ENCODE data around the gene GNAQ. TPM values are rescaled to one million over a fixed set of nuclear protein-coding genes. Genes with fewer than 3 reads are reported as not detected.

The GNAQ gene
- total RNA-seq, 1 donor, result 43.8 TPM

DNA sequence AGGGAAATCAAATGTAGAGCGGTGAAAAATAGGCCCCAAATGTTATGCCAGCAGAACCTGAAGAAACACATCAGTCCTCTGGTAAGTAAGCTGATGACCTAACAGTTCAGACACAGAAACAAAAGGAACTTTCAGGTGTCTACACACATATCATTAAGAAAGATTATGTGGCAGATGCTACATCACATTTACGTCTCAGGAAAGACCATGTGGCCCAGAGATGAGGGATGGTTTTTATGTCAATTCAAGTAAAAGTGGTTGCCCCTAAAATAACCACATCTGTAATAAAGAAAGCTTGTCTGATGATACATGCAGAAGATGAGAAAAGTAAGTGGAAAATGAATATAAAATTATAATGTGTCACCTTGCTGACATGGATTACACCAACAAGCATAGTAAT is 31.4 kb downstream of the GNAQ start:
- Histone ChIP-seq H3K9me3 (ENCODE audit: low read depth, low read length) (no peaks in the 10 kb centered on the region), H3K27me3 (ENCODE audit: insufficient read depth, low read length) (no peaks in the 10 kb centered on the region), H3K4me3 (ENCODE audit: low read length) (no peak overlapping the region)

DNA sequence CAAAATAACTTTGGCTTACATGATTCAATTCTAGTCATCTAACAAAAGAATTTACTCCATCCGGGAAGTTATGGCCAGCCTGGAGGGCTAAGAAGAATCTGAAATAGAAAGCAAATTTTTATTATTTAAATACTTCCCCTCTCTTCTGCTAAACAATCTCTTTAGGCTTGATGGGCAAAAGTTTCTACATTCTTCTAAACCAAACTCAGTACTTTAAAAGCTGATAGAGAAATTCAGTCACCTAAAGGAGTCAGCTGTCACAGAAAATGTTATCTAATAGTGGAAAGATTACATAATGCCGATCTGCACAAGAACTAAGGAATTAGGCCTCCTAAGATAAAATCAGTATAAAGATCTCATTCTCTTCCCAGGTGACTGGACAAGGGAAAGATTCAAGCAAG is 32.4 kb downstream of the GNAQ start:
- no peak overlapping the region for H3K4me3 ChIP-seq (ENCODE audit: low read length)
- H3K4me1 ChIP-seq (ENCODE audit: insufficient read depth, low read length), result peaks cover 27% of the 10 kb centered on the region
- no peaks in the 10 kb centered on the region for H3K27me3 ChIP-seq (ENCODE audit: insufficient read depth, low read length)
- no peaks in the 10 kb centered on the region for H3K9me3 ChIP-seq (ENCODE audit: low read depth, low read length)

More for the DNA sequence above, 31.4 kb downstream of the GNAQ start:
- H3K4me1 ChIP-seq (ENCODE audit: insufficient read depth, low read length), result peaks cover 36% of the 10 kb centered on the region

DNA sequence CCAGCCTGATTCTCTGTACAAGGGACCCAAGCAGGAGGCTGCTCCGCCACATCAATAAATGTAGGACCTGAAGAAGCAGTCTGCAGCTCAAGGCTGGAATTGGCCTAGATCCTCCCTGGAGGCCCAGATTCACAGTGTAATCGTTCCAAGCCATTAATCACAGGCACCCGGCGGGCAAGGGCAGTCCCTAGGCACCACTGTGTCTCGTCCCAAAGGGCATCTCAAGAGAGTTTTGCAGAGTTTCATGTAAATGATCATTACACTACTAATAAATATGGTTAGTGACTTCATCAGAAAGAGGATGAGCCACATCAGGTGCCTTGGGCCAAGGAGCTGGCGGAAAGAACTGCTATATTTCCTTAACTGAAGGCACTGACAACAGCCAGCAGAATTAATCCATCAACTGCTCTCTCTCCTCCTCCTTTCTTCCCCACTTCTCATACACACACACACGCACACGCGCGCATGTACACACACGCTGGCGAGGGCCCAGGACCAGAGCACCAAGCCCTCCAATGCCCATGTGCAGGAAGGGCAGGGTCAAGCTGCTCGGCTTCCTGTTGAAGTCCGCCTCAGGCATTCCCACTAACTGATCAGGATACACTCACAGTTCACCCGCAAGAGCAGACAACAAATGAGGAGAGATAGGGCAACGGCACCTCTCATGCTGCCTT is 33.9 kb downstream of the GNAQ start:
- H3K4me3 ChIP-seq (ENCODE audit: low read length), result no peak overlapping the region
- H3K27me3 ChIP-seq (ENCODE audit: insufficient read depth, low read length), result no peaks in the 10 kb centered on the region
- H3K4me1 ChIP-seq (ENCODE audit: insufficient read depth, low read length), result peaks cover 22% of the 10 kb centered on the region
- H3K9me3 ChIP-seq (ENCODE audit: low read depth, low read length), result no peaks in the 10 kb centered on the region

DNA sequence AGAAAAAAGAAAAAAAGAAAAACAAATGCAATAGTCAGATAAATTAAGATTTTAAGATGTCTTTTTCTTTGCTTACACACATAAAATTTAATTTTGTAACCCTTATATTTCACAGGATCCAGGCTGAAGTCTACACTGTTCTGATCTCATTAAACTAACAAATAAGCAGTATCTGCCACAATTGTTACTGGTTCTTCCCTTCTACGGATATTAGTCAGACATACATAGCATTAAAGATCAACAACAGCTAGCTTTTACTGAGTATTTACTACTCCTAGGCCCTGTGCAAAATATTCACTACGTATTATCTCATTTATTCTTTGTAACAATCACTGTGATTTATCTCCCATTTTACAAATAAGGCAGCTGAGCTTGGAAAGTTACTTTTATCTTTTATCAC is 34.9 kb downstream of the GNAQ start:
- Histone ChIP-seq H3K9me3 (ENCODE audit: low read depth, low read length) (no peaks in the 10 kb centered on the region), H3K4me1 (ENCODE audit: insufficient read depth, low read length) (peaks cover 22% of the 10 kb centered on the region), H3K27me3 (ENCODE audit: insufficient read depth, low read length) (no peaks in the 10 kb centered on the region), H3K4me3 (ENCODE audit: low read length) (no peak overlapping the region)

DNA sequence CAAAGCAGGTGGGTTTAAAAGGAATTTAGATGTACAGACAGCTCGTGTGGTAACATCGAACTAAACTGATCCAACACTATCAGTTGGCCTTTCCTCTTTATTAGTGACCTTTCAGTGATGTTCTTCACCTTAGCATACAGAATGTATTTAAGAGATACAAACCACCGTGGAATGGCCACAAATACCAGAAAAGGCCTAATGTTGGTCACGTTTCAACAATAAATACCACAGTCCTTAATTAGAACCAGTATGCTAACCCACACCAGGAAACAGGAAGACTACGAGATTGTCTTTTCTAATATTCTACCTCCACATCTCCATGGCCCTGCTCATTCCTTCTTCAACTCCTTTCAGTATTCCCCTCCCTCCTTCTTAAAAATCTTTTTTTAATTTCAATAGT is 40.4 kb downstream of the GNAQ start:
- H3K27me3 ChIP-seq (ENCODE audit: insufficient read depth, low read length), result no peaks in the 10 kb centered on the region
- H3K9me3 ChIP-seq (ENCODE audit: low read depth, low read length), result no peaks in the 10 kb centered on the region
- H3K4me1 ChIP-seq (ENCODE audit: insufficient read depth, low read length), result peaks cover 29% of the 10 kb centered on the region
- no peak overlapping the region for H3K4me3 ChIP-seq (ENCODE audit: low read length)

DNA sequence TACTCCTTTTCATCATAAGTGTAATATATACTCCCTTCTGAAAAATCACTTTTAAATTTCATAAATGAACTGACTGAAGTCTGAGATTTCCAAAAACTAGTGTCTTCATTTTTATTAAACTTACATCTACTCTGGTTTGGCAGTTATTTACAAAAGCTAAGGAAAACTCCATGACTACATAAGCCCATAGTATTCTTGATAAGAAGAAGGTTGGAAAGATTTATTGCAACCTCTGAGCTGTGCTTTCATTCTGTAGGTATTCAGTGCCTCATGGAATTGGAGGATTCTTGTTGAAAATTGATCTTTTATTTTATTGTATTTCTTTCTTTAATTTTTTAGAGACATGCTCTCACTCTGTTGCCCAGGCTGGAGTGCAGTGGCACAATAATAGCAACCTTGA is 41.7 kb downstream of the GNAQ start:
- no peaks in the 10 kb centered on the region for H3K27me3 ChIP-seq (ENCODE audit: insufficient read depth, low read length)
- no peak overlapping the region for H3K4me3 ChIP-seq (ENCODE audit: low read length)
- peaks cover 29% of the 10 kb centered on the region for H3K4me1 ChIP-seq (ENCODE audit: insufficient read depth, low read length)
- no peaks in the 10 kb centered on the region for H3K9me3 ChIP-seq (ENCODE audit: low read depth, low read length)

DNA sequence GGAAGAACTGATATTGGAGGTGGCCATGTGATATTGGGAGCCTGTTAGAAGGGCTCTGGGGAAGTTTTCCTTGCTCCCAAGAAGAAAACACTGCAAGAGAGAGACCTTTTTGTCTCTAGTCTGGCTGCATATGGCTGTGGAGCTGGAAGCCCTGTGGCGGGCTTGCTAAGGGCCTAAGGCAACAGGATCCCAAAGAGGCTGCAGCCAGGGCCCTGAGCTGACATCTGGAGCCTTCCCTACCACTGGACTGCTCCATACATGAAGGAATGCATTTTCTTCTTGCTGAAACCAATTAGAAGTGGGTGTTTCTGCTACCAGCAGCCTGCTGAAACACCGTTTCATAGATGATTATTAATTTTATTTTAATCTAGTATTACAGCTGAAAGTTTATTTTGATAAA is 42.2 kb downstream of the GNAQ start:
- Histone ChIP-seq H3K4me3 (ENCODE audit: low read length) (no peak overlapping the region), H3K27me3 (ENCODE audit: insufficient read depth, low read length) (no peaks in the 10 kb centered on the region), H3K4me1 (ENCODE audit: insufficient read depth, low read length) (peaks cover 29% of the 10 kb centered on the region), H3K9me3 (ENCODE audit: low read depth, low read length) (no peaks in the 10 kb centered on the region)

DNA sequence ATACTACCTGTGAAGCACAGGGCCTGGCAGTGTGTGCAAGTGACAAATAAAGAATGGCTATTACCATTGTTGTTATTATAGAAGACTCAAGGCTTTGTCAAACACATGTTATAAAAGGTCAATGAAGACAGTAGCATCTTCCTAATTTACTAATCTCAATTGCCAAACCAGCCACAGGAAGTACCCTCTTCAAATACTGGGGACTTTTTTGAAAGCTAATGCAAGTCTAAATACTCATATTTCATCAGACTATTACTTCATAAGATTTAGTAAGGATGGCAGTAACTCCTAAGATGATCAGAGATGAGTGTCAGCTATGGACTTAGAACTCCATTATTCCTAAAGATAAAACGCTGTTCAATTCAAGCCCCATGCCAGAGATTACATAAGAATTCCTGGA is 43.0 kb downstream of the GNAQ start:
- no peak overlapping the region for H3K4me3 ChIP-seq (ENCODE audit: low read length)

DNA sequence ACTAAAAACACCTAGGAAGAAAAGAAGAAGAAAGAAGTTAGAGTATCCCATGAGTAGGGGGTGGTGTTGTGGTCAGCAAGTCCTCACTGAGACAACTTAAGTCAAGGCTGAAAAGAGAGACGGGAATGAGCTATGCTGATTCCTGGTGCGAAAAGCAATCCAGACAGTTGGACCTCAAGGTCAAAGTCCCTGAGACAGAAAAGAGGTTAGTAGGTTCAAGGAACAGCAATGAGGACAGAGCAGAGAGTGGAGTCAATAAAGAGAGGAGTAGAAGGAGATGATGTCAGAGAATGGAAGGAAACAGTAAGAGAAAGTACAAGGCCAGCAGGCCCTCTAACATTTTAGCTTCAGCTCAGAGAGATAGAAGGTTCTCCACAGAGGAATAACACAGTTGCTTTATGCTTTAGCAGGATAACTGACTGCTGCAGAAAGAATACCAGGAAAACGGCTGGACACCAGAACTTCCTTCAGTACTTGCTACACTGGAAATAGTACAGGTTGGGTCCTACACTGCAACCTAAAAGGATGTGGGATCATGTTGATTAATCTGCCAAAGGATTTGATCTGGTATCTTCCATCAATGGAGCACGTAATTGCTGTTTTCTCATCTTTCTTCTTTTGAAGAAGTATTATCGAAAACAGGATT is 43.6 kb downstream of the GNAQ start:
- Histone ChIP-seq H3K27me3 (ENCODE audit: insufficient read depth, low read length) (no peaks in the 10 kb centered on the region), H3K4me3 (ENCODE audit: low read length) (no peak overlapping the region), H3K4me1 (ENCODE audit: insufficient read depth, low read length) (peaks cover 39% of the 10 kb centered on the region), H3K9me3 (ENCODE audit: low read depth, low read length) (no peaks in the 10 kb centered on the region)

More for the DNA sequence above, 43.0 kb downstream of the GNAQ start:
- H3K9me3 ChIP-seq (ENCODE audit: low read depth, low read length), result no peaks in the 10 kb centered on the region
- H3K27me3 ChIP-seq (ENCODE audit: insufficient read depth, low read length), result no peaks in the 10 kb centered on the region
- H3K4me1 ChIP-seq (ENCODE audit: insufficient read depth, low read length), result peaks cover 33% of the 10 kb centered on the region

DNA sequence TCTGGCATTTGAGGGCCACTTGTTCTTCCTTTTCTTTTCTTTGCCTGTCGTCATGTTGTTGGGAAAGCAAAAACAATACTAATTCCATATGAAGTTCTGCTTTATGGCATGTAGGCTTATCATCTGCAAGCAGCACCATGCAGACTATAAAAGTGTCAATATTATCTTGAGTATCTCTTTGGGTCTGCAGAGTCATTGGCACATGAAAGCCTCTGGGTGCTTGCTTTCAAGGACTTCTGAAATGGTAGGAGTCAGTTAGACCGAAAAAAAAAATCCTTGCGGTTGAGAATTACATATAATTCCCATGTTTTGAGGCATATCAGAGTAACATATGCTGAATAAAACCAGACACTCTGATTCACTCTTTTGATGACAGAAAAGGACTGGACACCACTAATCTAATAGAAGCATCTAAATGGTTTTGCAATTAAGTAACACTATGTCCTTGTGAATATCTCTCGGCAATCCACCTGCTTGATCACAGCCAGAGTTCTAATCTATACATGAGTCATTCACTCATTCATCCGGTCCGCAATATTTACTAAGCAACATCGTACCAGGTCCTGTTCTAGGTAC is 44.4 kb downstream of the GNAQ start:
- no peaks in the 10 kb centered on the region for H3K9me3 ChIP-seq (ENCODE audit: low read depth, low read length)
- H3K4me1 ChIP-seq (ENCODE audit: insufficient read depth, low read length), result peaks cover 47% of the 10 kb centered on the region
- no peak overlapping the region for H3K4me3 ChIP-seq (ENCODE audit: low read length)
- no peaks in the 10 kb centered on the region for H3K27me3 ChIP-seq (ENCODE audit: insufficient read depth, low read length)

DNA sequence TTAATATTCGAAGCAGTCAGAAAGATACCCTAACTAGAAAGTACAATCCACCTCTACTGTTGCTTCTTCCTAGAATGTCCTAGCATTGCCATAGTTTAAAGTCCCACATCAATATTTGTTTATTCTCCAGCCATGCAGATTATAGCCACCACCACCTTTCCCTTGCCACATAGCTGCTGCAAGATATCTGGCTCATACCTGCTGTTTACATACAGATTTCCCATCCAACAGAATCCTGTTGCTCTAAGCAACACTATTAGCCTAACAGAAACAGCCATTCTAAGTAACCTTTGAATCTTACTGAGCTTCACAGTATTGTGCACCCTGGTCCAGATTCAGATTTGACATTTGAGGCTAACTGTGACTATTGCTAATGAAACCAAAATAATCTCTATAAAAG is 45.6 kb downstream of the GNAQ start:
- Histone ChIP-seq H3K9me3 (ENCODE audit: low read depth, low read length) (no peaks in the 10 kb centered on the region), H3K4me1 (ENCODE audit: insufficient read depth, low read length) (peaks cover 58% of the 10 kb centered on the region), H3K27me3 (ENCODE audit: insufficient read depth, low read length) (no peaks in the 10 kb centered on the region), H3K4me3 (ENCODE audit: low read length) (no peak overlapping the region)

DNA sequence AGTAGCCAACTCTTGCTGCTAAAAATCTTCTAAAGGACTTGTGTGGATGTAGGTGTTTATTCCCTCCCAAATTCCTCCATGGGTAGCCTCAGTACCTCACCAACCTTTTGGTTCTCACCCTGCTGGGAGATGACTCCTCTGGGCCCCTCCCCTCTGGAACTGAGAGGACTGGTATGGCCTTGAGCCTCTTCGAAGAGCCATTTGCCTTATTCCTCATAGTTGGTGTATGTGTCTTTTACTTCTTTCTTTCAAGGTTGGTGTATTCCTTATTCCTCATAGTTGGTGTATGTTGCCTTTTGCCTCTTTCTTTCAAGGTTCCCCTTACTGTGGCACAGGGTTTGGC is 48.3 kb downstream of the GNAQ start:
- Histone ChIP-seq H3K4me3 (ENCODE audit: low read length) (no peak overlapping the region), H3K4me1 (ENCODE audit: insufficient read depth, low read length) (peaks cover 58% of the 10 kb centered on the region), H3K9me3 (ENCODE audit: low read depth, low read length) (no peaks in the 10 kb centered on the region), H3K27me3 (ENCODE audit: insufficient read depth, low read length) (no peaks in the 10 kb centered on the region)

DNA sequence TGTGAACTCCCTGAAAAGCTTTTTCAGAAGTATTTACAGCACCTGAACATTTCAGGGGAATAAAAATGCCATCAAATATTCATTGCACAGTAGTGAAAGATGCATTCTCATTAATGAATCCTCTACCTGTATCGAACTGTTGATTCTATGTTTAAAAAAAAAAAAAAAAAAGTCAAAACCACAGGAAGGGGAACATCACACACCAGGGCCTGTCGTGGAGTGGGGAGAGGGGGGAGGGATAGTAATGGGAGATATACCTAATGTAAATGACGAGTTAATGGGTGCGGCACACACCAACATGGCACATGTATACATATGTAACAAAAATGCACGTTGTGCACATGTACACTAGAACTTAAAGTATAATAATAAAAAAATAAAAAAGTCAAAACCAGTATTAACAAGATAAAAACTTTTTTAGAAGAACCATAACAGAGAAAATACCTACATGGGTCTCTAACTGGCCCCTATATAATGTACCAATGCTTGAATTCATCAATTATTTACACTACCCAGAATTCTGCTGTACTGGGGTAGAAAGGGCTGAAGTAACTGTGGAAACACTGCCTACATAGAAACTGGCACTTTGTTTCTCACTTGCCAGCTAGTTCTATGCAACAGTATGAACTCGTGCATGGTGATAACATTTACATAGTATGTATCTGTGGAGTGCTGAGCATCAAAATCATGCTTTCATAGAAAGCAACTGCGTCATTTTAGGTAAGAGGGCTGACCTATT is 48.9 kb downstream of the GNAQ start:
- no peak overlapping the region for H3K4me3 ChIP-seq (ENCODE audit: low read length)
- no peaks in the 10 kb centered on the region for H3K27me3 ChIP-seq (ENCODE audit: insufficient read depth, low read length)
- peaks cover 58% of the 10 kb centered on the region for H3K4me1 ChIP-seq (ENCODE audit: insufficient read depth, low read length)
- H3K9me3 ChIP-seq (ENCODE audit: low read depth, low read length), result no peaks in the 10 kb centered on the region

DNA sequence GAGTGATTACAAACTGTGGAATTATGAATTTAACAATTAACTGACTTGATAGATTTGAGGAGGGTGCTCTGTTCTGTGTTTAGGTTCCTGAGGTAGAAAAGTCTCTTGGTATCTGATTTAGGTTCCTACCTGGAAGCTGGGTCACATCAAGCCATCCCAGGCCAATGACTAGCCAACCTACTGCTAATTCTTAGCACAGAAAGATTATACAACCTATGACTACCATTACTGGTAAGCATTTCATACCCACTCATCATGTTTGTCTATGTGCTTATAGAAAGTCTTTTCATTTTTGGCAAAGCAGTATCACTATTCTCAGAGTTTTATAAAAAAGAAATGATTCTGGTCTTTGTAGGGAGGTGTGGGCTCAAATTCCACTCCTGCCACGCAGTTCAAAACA is 49.7 kb downstream of the GNAQ start:
- Histone ChIP-seq H3K27me3 (ENCODE audit: insufficient read depth, low read length) (no peaks in the 10 kb centered on the region), H3K9me3 (ENCODE audit: low read depth, low read length) (no peaks in the 10 kb centered on the region), H3K4me3 (ENCODE audit: low read length) (no peak overlapping the region), H3K4me1 (ENCODE audit: insufficient read depth, low read length) (peaks cover 58% of the 10 kb centered on the region)

DNA sequence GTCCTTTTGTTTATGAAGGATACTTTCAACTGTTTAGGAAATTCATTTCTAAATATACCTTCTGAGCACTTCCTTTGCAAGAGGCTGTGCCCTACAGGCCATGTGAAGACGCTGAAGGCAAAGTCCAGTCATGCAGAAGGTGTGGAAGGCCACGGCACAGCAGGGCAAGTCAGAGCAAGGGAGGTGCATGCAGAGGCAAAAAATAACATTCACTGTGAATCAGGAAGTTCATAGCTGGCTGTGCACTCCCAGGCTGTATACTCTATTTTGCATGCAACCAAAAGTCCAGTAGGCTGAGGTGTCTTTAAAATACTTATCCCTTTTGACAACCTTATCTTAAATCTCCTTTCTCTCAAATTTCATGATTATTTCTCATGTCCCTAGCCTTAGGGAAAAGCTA is 50.3 kb downstream of the GNAQ start:
- Histone ChIP-seq H3K4me1 (ENCODE audit: insufficient read depth, low read length) (peaks cover 57% of the 10 kb centered on the region), H3K4me3 (ENCODE audit: low read length) (no peak overlapping the region)

More for the DNA sequence above, 50.3 kb downstream of the GNAQ start:
- Histone ChIP-seq H3K27me3 (ENCODE audit: insufficient read depth, low read length) (no peaks in the 10 kb centered on the region), H3K9me3 (ENCODE audit: low read depth, low read length) (no peaks in the 10 kb centered on the region)
